Measurements from ENCODE around the gene XKR3.
"Not testable (repeated sequence)": the region's sequence is repeated elsewhere in the genome, so short reads cannot be mapped to it uniquely, and the experiment has no call there.

The XKR3 gene

GRCh38 chr22:16824716-16825687, at the start of gene XKR3:
TSS of gene XKR3 (minus strand) at chr22:16825411. CDS start at chr22:16808073, 17,338 bp downstream.
- H3K4me1 Mint-ChIP-seq, result peaks cover 21% of the 10 kb centered on the region
- peak within 1 kb of the TSS; percentile 80 for H3K4me3 Mint-ChIP-seq
- H3K27me3 Mint-ChIP-seq, result no peaks in the 10 kb centered on the region

GRCh38 chr22:16869640-16870039, 44.4 kb upstream of the XKR3 start:
- H3K27me3 Mint-ChIP-seq, H3K36me3 Mint-ChIP-seq, H3K4me1 Mint-ChIP-seq, H3K4me3 Mint-ChIP-seq, H3K9me3 Mint-ChIP-seq, H3K27ac Mint-ChIP-seq, ATAC-seq: not testable (repeated sequence)

More at GRCh38 chr22:16824716-16825687, at the start of gene XKR3:
- no peaks in the 10 kb centered on the region for H3K36me3 Mint-ChIP-seq
- H3K27ac Mint-ChIP-seq, result peak within 1 kb of the TSS; percentile 95
- peak; percentile 90 for ATAC-seq
- H3K9me3 Mint-ChIP-seq, result peaks cover 9% of the 10 kb centered on the region

- H3K27ac Mint-ChIP-seq, result no peak overlapping the region
- H3K9me3 Mint-ChIP-seq, result no peaks in the 10 kb centered on the region
- ATAC-seq, result no peak
- no peaks in the 10 kb centered on the region for H3K4me1 Mint-ChIP-seq
- no peak overlapping the region for H3K4me3 Mint-ChIP-seq
- no peaks in the 10 kb centered on the region for H3K36me3 Mint-ChIP-seq
- H3K27me3 Mint-ChIP-seq, result no peaks in the 10 kb centered on the region
Observed at GRCh38 chr22:16866167-16866566, 41.0 kb upstream of the XKR3 start.

DNA sequence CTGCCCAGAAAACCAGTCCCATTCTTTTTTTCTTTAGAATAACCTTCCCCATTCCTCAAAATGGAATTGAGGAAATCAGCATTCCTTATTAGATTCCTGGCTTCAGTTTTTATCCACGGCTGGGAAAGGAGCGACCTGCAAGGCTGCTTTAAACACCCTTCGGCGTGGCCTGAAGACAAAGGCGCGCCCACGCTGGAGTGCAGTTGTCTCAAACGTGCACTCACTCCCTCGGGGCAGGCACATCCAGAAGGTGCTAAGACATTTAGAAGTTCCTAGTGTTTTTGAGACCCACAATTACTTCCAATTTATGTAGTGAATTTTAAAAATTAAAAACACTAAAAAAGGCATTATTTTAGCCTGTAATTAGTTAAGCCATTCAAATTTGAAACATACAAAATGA, 31.6 kb upstream of the XKR3 start:
- H3K4me1 Mint-ChIP-seq, ATAC-seq, H3K4me3 Mint-ChIP-seq, H3K9me3 Mint-ChIP-seq, H3K36me3 Mint-ChIP-seq, H3K27ac Mint-ChIP-seq: not testable (repeated sequence)
- H3K27me3 Mint-ChIP-seq, result peaks cover 12% of the 10 kb centered on the region

- Mint-ChIP-seq H3K27me3 (peaks cover 12% of the 10 kb centered on the region), H3K4me3 (no peak overlapping the region), H3K27ac (no peak overlapping the region), H3K4me1 (no peaks in the 10 kb centered on the region), H3K9me3 (no peaks in the 10 kb centered on the region), H3K36me3 (no peaks in the 10 kb centered on the region)
- no peak for ATAC-seq
Observed at GRCh38 chr22:16854631-16855030, 29.4 kb upstream of the XKR3 start.

GRCh38 chr22:16851268-16851996, 26.2 kb upstream of the XKR3 start:
- H3K4me1 Mint-ChIP-seq, H3K9me3 Mint-ChIP-seq, H3K27ac Mint-ChIP-seq, ATAC-seq, H3K4me3 Mint-ChIP-seq, H3K36me3 Mint-ChIP-seq: not testable (repeated sequence)
- H3K27me3 Mint-ChIP-seq, result peaks cover 12% of the 10 kb centered on the region

DNA sequence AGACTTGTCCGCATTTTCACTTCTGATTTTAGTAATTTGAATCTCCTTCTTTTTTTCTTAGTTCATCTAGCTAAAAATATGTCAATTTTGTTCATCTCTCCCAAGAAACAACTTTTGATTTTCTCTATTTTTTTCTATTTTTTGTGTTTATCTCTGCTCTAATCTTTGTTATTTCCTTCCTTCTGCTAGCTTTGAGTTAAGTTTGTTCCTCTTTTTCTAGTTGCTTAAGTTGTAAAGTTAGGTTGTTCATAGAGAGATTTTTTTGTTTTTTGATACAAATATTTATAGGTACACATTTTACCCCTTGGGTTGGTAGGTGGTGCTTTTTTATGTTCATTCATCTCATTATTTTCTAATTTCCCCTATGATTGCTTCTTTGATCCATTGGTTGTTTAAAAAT, 22.1 kb upstream of the XKR3 start:
- Mint-ChIP-seq H3K4me3 (no peak overlapping the region), H3K27ac (no peak overlapping the region)
- ATAC-seq, result no peak

GRCh38 chr22:16845881-16846280, 20.7 kb upstream of the XKR3 start:
- H3K27me3 Mint-ChIP-seq, result no peaks in the 10 kb centered on the region
- peaks cover 8% of the 10 kb centered on the region for H3K4me1 Mint-ChIP-seq
- H3K27ac Mint-ChIP-seq, result no peak overlapping the region
- H3K9me3 Mint-ChIP-seq, result peaks cover 7% of the 10 kb centered on the region
- H3K36me3 Mint-ChIP-seq, result no peaks in the 10 kb centered on the region
- peak; percentile 39 for ATAC-seq
- no peak overlapping the region for H3K4me3 Mint-ChIP-seq

More for the DNA sequence above, 22.1 kb upstream of the XKR3 start:
- H3K36me3 Mint-ChIP-seq, result no peaks in the 10 kb centered on the region
- H3K9me3 Mint-ChIP-seq, result peaks cover 7% of the 10 kb centered on the region
- no peaks in the 10 kb centered on the region for H3K27me3 Mint-ChIP-seq
- H3K4me1 Mint-ChIP-seq, result peaks cover 8% of the 10 kb centered on the region

DNA sequence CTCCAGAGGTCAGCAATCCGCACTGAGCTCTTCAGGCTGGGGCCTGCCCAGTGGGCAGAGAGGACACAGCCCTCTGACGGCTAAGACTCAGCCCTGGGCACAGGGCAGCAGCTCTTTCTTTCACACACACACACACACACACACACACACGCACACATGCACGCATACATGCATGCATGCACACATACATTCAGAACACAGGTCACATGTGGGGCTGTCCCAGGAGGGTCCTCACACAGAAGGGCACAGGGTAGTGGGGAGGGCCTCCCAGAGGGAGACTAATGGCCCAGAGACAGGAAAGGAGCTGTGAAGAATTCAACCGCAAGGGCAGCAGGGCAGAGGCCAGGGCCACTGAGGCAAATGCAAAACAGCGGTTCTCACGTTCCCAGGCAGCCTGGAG, 20.3 kb upstream of the XKR3 start:
- H3K4me3 Mint-ChIP-seq, result no peak overlapping the region
- H3K27me3 Mint-ChIP-seq, result no peaks in the 10 kb centered on the region
- peak; percentile 51 for ATAC-seq
- H3K4me1 Mint-ChIP-seq, result peaks cover 8% of the 10 kb centered on the region
- no peaks in the 10 kb centered on the region for H3K36me3 Mint-ChIP-seq
- H3K27ac Mint-ChIP-seq, result no peak overlapping the region
- H3K9me3 Mint-ChIP-seq, result peaks cover 7% of the 10 kb centered on the region

GRCh38 chr22:16844529-16844928, 19.3 kb upstream of the XKR3 start:
- ATAC-seq, result peak; percentile 28
- Mint-ChIP-seq H3K27ac (no peak overlapping the region), H3K4me1 (peaks cover 8% of the 10 kb centered on the region), H3K4me3 (no peak overlapping the region), H3K36me3 (no peaks in the 10 kb centered on the region), H3K27me3 (no peaks in the 10 kb centered on the region), H3K9me3 (peaks cover 7% of the 10 kb centered on the region)

GRCh38 chr22:16838073-16838472, 12.9 kb upstream of the XKR3 start:
- no peak for ATAC-seq
- Mint-ChIP-seq H3K27me3 (peaks cover 29% of the 10 kb centered on the region), H3K4me1 (no peaks in the 10 kb centered on the region), H3K36me3 (no peaks in the 10 kb centered on the region), H3K4me3 (no peak overlapping the region), H3K9me3 (no peaks in the 10 kb centered on the region), H3K27ac (no peak overlapping the region)

- H3K36me3 Mint-ChIP-seq, result no peaks in the 10 kb centered on the region
- no peak for ATAC-seq
Observed at GRCh38 chr22:16834971-16835370, 9.8 kb upstream of the XKR3 start.

DNA sequence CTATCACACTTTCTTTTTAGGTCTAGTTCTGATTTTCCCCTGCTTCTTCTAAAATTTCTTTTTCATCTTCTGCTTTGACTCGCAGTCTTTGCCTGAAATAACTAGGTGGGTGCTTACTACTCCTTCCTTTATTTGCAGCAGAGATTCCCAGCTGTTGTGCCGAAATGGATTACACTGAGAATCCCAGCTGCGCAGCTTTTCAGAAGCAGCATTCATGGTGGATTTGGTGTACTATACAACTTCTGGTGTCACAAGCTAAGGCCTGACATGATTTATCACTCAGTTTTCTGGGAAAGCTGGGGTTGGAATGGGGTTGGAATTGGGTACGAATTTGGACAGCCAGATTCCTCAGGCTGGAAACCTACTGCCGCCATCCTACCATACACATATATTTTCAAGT, 6.0 kb upstream of the XKR3 start:
- no peak overlapping the region for H3K4me3 Mint-ChIP-seq
- ATAC-seq, result no peak

More at GRCh38 chr22:16834971-16835370, 9.8 kb upstream of the XKR3 start:
- H3K4me1 Mint-ChIP-seq, result no peaks in the 10 kb centered on the region
- no peaks in the 10 kb centered on the region for H3K9me3 Mint-ChIP-seq
- H3K4me3 Mint-ChIP-seq, result no peak overlapping the region
- peaks cover 29% of the 10 kb centered on the region for H3K27me3 Mint-ChIP-seq
- H3K27ac Mint-ChIP-seq, result no peak overlapping the region

GRCh38 chr22:16829985-16830384, 4.8 kb upstream of the XKR3 start:
- Mint-ChIP-seq H3K27me3 (peaks cover 14% of the 10 kb centered on the region), H3K27ac (no peak overlapping the region), H3K9me3 (no peaks in the 10 kb centered on the region), H3K4me3 (no peak overlapping the region), H3K4me1 (peaks cover 8% of the 10 kb centered on the region), H3K36me3 (no peaks in the 10 kb centered on the region)
- ATAC-seq, result no peak

More for the DNA sequence above, 6.0 kb upstream of the XKR3 start:
- Mint-ChIP-seq H3K27me3 (peaks cover 21% of the 10 kb centered on the region), H3K36me3 (no peaks in the 10 kb centered on the region), H3K9me3 (no peaks in the 10 kb centered on the region), H3K27ac (no peak overlapping the region), H3K4me1 (no peaks in the 10 kb centered on the region)

DNA sequence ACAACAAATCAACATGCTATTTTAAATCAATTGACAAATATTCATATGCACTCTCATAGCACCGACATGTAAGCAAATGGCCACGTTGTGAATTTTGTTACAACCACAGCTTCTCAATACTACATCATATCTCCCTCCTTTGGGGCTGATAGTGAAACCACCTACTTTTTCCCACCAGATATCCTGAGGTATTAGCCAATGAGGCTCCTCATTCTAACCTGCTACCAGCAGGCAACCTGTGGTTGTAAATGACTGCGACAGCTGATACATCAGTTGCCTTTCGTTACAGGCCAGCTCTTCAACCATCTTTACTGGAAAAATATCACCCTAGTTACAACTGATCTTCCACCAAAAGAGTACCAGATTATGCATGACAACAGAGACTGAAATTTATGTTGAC, 3.7 kb upstream of the XKR3 start:
- ATAC-seq, result no peak
- Mint-ChIP-seq H3K27ac (no peak overlapping the region), H3K9me3 (no peaks in the 10 kb centered on the region), H3K4me1 (peaks cover 19% of the 10 kb centered on the region), H3K36me3 (no peaks in the 10 kb centered on the region), H3K4me3 (no peak overlapping the region), H3K27me3 (peaks cover 3% of the 10 kb centered on the region)
